Stimulated activated CD4-positive, alpha-beta T cell treated with anti-CD3 and anti-CD28 coated beads, Interleukin-12 subunit alpha, Interleukin-12 subunit beta, amount 100 ng/mL, for 24 hours (primary cell): ENCODE data around the gene SLC24A4.

Experiments
- DNase-seq, 2 experiments: peaks; one replicate each; pipeline ENCODE4 v3.0.0-alpha.2; 2020; ENCODE audit warnings: low read depth in 2 of 2

Gene SLC24A4

DNA sequence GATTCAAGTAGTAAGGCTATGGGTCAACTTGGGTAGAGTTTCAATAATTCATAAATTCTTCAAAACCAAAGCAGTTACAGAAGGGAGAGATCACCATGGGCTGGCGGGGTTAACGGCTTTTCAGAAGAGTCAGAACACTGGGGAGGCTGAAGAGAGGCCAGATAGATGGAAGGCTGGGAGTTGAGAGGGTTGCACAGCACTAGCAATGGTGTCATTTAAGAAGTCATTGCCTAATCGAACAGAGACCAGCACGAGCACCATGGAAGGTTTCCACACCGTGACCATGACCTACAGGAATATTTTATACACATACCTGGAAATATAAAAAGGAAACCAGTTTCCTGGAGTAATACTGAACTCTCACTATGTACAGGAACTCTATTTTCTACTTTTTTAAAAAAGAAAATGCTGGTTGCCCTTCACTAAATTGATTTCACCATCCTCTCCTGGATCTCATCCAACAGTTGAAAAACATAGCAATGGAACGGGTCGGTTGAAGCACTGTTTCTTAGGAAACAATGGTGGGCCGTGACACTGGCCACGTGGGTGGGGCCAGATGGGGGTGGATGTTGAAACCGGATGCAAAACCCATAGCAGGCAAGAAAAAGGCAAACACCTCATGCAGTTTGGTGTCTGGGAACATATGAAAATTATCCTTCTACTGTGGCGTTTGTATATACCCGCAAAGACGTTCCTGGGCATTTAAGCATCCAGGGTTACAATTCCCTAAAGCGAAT, 152.7 kb downstream of the SLC24A4 start:
- DNase-seq: no peak

DNA sequence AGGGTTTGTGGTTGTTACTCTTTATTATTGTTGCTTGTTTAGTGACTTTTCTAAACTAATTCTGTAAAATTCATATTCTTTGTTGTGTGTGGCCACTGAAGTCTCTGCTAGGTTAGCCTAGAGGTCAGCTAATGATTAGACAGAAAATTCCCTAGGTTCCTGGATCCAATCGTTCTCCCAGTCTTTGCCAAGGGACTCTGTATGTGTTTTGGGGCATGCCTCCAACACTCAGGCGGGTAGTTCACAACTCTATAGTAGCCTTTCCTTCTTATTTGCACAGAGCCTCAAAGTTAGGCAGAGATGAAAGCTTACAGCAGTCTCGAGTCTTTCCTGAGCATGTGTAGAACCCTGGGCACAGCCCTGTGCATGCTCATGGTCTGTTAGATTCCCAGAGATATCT, 157.9 kb downstream of the SLC24A4 start:
- DNase-seq: no peak

DNA sequence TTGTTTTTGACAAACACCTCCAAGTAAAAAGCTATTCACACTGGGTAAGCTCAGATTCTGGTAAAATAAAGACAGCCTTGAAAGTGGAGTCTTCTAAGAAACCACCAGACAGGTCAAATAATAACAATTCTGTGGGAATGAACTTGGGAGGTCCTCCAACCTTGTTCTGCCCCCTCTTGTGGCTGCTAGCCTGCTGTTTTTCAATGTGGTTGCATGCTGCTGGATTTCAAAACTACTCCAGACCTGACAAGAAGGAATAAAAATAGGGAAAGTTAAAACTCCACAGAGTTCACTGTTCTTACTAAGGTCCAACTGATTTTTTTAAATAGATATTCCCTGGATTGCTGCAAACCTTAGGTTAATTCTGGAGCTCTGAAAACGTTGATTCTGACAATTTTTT, 158.4 kb downstream of the SLC24A4 start:
- no peak for DNase-seq

DNA sequence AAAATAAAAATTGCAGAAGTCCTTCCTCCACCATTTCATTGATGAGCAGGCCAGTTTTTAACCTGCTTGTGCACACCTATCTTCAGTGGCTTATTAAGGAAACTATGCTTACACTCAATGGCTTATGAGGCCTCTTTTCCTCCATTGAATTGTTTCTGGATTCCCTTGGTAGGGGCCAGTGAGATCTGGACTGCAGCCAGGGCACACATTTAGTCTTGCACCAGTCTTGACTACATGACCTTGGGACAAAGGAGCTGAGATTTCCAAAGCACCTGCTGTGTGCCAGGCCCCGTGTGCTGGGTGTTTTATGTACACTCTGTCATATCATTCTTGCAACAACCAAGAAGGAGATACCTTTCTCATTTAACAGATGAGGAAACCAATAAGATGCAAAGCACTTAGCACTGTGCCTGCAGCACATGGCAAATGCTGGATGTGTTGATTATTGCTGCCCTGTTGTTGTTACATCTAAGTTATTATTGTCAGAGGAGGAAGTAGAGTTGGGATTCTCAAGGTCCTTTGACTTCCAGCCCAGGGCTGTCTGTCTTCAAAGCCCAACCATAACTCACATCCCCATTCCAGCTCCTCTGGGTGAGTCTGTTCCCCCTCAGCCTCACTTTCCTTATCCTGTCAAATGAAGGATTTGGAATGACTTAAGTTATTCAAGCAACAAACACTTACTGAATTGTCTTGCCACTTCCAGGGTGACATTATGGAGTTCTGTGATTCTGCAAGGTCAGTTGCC, 159.0 kb downstream of the SLC24A4 start:
- no peak for DNase-seq

DNA sequence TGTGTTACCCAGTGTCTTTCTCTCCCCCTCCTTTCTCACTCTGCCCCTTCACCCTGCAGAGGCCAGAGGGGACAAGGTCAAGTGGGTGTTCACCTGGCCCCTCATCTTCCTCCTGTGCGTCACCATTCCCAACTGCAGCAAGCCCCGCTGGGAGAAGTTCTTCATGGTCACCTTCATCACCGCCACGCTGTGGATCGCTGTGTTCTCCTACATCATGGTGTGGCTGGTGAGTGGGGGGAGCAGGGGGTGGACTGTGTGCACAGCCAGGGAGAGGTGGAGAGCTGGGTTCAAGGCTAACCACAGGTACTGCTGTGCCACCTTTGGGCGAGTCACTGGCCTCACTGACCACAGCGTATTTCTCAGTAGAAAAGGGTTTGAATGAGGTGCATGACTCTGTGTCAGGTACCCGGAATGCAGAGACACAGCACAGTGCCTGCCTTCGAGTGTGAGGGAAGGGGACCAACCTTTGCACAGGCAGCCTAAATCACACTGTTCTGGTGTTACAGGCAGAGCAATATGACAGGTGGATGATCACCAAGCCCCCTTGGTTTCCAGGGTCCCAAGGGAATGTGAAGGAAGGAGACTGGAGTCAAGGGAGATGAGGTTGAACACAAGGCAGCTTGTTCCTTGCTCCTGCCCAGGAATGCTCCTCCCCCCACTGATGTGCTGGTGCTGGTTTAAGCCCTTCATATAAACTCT, 159.8 kb downstream of the SLC24A4 start:
- no peak for DNase-seq

DNA sequence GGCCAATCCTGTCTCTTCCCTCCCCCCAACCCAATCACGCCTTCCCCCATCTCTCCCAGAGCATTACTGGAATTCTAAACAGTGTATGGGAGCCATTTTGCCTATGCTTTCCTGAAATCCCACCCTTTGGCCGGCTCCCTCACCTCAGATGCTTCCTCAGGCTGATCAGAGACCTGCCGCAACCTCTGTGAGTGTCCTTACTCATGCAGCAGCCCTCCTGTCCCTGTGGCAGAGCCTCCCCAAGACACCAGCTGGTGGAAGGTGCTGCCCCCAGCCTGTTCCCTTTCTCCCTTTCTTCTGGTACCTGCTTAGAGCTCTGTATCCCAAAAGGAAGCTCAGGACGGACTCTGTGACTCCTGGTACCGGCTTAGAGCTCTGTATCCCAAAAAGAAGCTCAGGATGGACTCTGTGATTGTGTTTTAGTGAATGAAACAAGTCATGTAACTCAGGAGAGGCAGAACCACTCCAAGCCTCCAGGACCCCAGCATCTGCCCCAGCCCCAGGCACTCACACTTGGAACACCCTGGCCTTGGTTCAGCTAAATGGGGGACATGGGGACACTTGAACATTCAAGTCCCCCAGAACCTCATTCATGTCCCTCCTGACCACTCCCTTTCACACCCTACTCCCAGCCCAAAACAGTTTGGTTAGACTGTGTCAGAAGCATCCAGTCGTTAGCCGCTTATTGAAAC, 161.3 kb downstream of the SLC24A4 start:
- no peak for DNase-seq

DNA sequence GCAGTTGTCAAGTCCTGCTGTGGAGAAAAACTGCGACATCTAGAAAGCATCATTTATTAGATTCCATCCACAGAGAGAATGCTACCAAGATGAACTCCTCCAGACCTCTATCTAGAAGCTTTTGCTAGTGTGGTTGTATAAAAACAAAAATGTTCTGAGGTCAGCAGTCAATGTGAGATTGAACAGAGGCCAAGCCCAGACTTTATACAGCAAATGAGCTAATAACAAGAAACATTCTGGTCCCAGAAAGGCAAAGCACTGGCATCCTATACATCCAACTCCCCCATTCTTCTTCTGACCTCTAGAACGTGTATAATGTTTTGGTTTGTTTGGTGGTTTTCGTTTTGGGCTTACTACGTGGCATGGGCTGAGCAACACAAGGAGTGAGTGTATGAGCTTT, 163.9 kb downstream of the SLC24A4 start:
- DNase-seq: no peak

DNA sequence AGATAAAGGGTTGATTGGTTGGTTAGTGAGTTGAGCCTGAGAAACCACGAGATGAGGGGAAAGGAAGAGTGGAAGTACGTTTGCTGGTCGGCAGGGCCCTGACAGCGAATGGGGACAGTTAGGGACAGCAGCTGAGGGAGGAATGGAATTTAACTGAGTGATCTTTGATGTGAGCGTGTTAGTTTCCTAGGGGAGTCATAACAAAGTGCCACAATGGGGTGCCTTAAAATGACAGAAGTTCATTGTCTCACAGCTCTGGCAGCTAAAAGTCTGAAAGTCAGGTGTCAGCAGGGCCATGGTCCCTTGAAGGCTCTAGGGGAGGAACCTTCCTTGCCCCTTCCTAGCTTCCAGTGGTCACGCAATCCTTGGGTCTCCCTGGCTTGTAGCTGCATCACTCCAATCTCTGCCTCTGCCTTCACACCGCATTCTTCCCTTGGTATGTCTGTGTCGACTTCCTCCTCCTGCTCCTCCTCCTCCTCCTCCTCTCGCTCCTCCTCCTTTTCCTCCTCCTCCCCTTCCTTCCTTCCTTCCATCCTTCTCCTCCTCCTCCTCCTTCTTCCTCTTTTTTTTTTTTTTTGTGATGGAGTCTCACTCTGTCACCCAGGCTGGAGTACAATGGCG, 164.7 kb downstream of the SLC24A4 start:
- DNase-seq: no peak

DNA sequence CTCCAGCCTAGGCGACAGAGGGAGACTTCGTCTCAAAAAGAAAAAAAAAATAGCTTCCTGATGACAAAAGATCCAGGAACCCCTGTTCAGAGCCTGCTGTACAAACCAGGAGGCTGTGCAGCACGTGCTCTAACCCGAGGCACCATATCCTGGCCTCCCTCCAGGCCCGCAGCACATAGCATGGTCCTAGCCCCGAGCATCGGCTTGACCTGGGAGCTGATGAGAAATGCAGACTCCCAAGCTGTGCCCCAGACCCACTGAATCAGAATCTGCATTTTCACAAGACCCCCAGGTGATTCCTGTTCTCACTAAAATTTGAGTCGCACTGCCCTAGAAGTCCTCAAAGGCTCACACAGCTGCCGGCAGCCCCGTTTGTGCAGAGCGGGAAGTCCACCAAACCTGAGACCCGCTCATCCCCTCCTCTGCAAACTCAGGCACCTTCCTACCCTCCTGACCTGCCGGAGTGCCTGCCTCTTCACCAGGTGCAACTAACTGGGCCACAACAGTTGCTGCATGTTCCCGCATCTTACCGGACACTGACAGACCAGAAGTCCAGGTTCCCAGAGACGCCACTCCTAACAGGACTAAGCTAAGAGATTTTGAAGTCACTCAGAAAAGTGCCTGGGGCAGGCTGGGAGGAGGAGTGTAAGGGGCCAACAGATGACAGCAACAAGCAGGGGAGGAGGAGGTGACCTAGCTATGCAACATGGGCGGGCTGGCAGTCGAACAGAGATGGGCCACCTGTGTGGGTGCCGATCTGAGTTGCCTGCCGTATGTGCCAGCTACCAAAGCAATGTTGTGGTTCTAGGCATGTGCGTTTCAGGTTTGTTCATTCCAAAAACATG, 166.7 kb downstream of the SLC24A4 start:
- no peak for DNase-seq

DNA sequence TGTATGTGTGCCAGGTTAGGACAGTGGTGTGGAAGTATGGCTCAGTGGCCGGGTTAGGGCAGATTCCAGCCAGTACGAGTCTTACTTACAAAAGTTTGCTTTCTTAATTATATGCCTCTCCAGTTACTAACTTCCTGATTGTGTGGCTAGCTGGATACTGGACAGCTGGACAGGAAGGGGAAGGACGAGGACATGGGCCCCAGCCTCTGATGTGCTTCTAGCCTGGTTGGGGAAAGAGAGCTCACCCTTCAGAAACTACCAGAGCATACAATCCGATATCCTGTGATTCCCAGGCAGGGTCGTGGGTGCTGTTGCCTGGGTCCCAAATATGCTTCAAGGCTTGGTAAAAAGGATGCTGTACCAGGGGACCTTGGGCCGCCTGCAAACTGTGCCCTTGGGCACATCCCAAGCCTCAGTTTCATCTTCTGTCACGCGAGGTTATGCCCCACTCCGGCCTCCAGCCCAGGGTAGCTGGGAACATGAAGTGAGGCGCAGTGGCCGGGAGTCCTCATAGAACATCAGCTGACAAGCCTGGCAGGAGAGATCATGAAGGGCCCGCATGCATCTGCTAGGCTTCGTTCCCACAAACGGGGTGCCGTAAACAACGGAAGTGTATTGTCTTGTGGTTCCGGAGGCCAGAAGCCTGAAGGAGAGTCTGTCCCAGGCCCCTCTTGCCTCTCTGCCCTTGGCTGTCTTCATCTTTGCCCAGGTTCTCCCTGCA, 167.4 kb downstream of the SLC24A4 start:
- no peak for DNase-seq

DNA sequence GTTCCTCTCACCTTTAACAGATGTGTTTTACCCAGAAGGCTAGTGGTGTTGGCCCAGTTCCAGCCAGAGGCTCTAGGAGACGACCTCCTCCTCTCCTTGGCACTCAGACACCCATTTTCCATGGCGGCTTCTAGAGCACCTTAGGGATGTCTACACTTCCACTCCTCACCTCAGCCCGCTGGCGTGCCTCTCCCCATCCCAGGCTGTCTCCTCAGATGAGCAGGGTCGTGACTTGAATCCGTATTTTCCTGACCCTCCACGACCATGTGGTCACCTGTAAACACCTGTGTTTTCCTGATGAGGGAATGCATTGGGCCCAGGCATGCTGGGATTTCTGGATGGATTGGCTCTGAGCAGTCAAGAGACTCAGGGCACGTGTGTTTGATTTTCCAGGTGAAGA, 168.8 kb downstream of the SLC24A4 start:
- no peak for DNase-seq

DNA sequence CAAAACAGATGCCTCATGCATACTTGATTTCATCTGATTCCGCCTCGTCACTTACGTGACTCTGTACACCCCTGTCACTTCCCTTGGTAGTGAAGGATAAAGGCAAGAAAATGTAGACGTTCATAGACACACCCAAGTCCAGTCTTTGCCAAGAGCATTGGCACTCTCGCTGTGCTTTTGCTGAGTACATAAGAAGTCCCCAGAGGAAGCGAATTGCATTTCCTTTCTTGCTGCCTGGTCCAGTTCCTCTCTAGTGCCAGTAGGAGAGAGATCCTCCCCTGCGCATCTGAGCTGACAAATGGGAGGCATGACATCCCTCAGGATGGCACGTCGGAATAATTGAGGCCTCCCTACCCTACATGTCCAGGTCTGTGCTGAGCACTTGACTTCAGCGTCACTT, 169.3 kb downstream of the SLC24A4 start:
- DNase-seq: no peak

DNA sequence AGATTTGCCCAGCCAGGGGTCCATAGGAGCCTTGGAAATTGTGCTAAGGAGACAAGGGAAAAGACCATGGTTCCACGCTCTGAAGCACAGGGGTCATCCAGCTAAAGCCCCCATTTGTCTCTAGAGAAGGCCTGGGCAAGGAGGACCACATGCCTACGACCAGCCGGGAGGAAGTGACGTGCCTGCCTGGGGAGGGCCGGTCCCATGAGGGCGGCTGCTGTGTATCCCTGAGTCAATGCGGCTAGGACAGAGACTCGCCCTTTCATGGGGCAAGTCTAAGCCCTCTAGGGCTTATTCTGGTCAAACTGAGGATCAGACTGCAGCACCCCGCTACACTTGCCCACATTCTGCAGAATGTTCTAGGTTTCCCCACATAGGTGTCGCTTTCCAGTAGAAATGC, 170.1 kb downstream of the SLC24A4 start:
- no peak for DNase-seq

DNA sequence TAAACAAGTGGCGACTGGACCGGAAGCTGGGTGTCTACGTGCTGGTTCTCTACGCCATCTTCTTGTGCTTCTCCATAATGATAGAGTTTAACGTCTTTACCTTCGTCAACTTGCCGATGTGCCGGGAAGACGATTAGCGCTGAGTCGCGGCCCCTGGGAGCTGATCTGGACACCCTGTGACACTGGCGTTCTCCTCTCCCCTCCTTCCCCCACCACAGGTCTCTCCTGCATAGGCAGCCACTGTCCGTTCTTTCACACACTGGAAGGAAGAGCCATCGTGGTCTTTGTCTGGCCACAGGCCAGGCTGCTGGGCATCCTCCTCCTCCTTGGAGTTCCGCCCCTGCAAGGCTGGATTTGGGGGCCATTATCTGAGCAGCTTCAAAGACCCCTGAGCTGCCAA, 170.5 kb downstream of the SLC24A4 start:
- no peak for DNase-seq

DNA sequence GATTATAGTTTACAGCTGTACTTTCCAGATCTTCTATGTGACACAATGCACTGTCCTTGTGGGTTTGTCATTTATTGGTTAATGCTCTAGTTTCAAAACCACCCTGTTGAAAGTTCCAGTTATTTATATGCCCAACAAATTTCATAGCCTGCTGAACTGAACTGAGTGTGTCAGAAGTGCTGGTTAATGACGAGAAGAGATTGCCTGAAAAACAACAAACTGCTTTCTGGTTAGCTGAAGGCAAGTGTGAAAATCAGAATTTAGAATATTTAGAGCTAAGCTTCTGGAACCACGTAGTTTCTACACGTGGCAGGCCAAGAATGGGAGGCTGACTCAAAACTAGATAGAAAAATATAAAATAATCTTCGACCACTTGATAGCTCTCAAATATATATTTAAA, 171.5 kb downstream of the SLC24A4 start:
- no peak for DNase-seq

DNA sequence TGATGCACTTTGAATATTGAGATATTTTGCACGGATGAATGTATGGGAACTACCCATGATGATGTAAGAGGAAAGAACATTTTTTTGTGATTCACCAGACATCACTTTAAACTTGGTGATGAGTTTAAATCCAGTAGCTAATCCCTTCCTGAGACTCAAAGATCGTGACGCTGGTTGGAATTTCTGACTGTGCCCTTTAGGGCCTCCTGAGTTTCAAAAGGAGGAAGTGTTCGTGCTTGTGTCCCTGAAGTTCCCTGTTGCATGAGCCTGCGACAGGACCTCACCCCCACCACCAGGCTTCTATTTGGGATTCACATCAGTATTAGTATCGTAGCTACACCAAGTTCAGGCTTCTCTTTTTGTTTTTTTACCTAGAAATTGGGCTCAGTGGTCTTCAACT, 172.1 kb downstream of the SLC24A4 start:
- no peak for DNase-seq

DNA sequence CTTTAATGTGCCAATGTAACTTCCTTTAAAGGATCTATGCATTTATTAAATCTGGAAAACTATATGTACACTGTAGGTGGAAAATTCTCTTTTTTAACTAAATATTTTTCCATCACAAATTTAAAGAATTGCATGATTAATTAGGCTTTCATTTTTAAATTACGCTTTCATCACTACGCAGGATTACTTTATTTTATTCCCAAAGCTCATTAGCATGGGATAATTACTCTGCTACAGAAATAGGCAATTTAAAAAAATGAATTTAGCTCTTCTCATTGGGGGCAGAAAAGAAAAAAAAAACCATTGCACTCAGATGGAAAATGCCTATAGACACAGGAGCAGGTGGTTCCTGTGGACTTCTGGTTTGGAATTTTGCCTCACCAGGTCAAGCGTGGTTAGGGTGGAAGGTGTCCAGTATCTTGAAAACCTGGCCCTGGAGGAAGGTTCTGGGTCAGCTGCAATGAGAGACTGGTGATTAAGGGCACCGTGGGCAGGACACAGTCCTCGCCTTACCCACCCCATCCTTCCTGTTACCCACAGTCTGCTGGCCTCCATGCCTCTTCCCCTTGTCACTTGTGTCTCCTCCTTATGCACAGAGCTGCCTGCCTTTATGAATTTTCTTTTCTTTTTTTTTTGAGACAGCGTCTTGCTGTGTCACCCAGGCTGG, 173.4 kb downstream of the SLC24A4 start:
- no peak for DNase-seq

DNA sequence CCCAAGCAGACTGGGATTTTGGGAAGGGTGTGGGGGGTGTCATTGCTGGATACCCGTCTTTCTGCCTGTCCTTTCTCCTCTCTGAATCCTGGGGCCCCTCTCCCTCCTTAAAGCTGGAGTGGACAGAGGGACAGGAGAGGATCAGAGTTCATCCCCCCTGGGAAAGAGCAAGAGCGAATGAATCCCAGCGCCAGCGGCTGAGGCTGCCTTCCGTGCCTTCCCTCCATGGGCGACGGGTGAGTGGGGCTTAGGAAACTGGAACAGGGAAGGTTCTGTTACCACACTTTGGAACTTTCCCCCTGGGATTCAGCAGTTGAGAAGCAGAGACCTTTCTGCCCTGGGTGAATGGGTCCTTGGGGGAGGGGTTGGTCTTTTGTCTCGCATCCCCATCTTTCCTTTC, 174.4 kb downstream of the SLC24A4 start:
- no peak for DNase-seq

DNA sequence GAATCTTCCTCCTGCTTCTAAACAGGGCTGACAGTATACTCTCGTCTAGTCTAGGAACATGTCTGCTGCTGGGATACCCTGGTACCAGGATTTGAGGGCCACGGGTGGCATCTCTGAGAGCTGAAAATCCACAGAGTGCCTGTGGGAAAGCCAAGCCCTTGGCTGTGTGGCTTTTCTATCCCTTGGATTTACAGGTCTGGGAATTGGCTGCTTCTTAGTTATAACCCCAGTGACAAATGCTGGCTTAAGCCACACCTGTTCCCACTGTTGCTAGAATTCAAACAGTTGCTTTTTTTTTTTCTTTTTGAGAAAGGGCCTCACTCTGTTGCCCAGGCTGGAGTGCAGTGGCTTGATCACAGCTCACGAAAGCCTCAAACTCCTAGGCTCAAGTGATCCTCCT, 176.3 kb downstream of the SLC24A4 start:
- DNase-seq: no peak

DNA sequence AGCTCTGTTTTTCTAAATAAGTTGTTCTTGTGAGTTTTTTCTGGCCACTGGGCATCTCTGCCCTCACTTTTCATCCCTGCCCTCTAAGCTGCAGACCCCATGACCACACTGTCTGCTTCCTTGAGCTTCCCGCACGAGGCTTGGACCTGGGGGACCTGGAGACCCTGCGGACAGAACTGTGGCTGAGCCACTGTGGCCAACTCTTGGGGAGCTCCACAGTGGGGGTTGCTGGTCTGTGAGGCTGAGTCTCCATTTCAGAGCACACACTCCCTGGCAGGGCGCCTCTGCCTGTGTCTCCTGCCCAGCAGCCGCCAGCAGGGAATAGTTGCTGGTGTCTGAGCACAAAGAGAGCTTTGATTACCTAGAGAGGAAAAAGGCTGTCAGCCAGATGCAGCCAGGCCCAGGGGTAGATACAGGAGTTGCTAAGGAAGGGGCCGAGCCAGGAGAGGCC, 177.6 kb downstream of the SLC24A4 start:
- no peak for DNase-seq
